ENCODE measurements around the gene PLA2G4B. TPM values are rescaled to one million over a fixed set of nuclear protein-coding genes. Genes with fewer than 3 reads are reported as not detected.

PLA2G4B gene
- total RNA-seq, 1 donor from 2014 or later, result 8.2 TPM

DNA sequence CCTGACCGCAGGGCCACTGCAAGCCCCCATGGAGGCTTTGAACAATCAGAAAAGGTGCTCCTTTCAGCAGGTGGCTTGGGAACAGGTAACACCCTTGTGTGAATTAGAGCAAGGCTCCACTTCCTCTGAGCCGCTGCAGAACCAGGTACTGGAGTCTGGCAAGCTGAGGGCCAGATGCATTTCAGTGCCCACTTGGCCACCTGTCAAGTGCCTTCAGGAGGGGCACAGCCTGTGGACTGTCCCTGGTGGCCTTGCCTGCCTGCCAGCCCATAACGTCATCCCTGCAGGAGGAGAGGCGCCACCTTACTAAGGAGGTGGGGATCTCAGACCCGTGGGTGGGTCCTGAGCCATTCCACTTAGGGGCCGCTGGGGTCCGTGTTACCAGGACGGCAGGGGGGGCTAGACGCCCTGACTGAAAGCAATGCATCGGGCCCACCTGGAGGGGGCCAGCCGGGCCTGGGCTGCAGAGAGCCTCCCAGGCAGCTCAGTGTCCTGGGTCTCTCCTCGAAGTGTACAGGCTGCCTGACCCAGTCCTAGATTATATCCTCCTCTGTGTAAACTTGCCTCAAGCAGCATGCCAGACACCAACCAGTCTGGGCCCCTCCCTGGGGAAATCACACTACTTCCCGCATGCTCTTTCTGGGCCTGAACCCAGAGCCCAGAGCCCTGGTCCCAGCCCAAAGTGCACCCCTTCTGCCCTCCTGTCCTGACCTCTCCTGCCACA, 39.1 kb downstream of the PLA2G4B start:
- peaks cover 3% of the 10 kb centered on the region for H3K27me3 ChIP-seq (ENCODE audit: control insufficient read depth, insufficient read depth, low read length)
- TF ChIP-seq CTCF (IDR thresholded peaks at IDR 0.05; ENCODE audit: insufficient read depth, low read length, severe bottlenecking), result no peak
- H3K36me3 ChIP-seq (ENCODE audit: control insufficient read depth, insufficient read depth, low read length), result no peaks in the 10 kb centered on the region
- DNase-seq (ENCODE audit: low read depth) (no peak), FAIRE-seq (no peak)
- H3K4me3 ChIP-seq (ENCODE audit: low read depth, low read length), result no peak overlapping the region

- FAIRE-seq, result no peak
- Histone ChIP-seq H3K27me3 (ENCODE audit: control insufficient read depth, insufficient read depth, low read length) (peaks cover 3% of the 10 kb centered on the region), H3K4me3 (ENCODE audit: low read depth, low read length) (no peak overlapping the region), H3K36me3 (ENCODE audit: control insufficient read depth, insufficient read depth, low read length) (no peaks in the 10 kb centered on the region)
- no peak for TF ChIP-seq CTCF (IDR thresholded peaks at IDR 0.05; ENCODE audit: insufficient read depth, low read length, severe bottlenecking)
- no peak for DNase-seq (ENCODE audit: low read depth)
Measured at GRCh38 chr15:41878355-41878699, 39.7 kb downstream of the PLA2G4B start.

GRCh38 chr15:41879321-41879845, 40.7 kb downstream of the PLA2G4B start:
- H3K36me3 ChIP-seq (ENCODE audit: control insufficient read depth, insufficient read depth, low read length), result no peaks in the 10 kb centered on the region
- TF ChIP-seq CTCF (IDR thresholded peaks at IDR 0.05; ENCODE audit: insufficient read depth, low read length, severe bottlenecking), result no peak
- peaks cover 3% of the 10 kb centered on the region for H3K27me3 ChIP-seq (ENCODE audit: control insufficient read depth, insufficient read depth, low read length)
- DNase-seq (ENCODE audit: low read depth) (no peak), FAIRE-seq (no peak)
- no peak overlapping the region for H3K4me3 ChIP-seq (ENCODE audit: low read depth, low read length)

GRCh38 chr15:41880156-41880877, 41.7 kb downstream of the PLA2G4B start:
- H3K36me3 ChIP-seq (ENCODE audit: control insufficient read depth, insufficient read depth, low read length), result no peaks in the 10 kb centered on the region
- H3K4me3 ChIP-seq (ENCODE audit: low read depth, low read length), result no peak overlapping the region
- DNase-seq (ENCODE audit: low read depth) (no peak), FAIRE-seq (no peak)
- TF ChIP-seq CTCF (IDR thresholded peaks at IDR 0.05; ENCODE audit: insufficient read depth, low read length, severe bottlenecking), result no peak
- peaks cover 3% of the 10 kb centered on the region for H3K27me3 ChIP-seq (ENCODE audit: control insufficient read depth, insufficient read depth, low read length)

DNA sequence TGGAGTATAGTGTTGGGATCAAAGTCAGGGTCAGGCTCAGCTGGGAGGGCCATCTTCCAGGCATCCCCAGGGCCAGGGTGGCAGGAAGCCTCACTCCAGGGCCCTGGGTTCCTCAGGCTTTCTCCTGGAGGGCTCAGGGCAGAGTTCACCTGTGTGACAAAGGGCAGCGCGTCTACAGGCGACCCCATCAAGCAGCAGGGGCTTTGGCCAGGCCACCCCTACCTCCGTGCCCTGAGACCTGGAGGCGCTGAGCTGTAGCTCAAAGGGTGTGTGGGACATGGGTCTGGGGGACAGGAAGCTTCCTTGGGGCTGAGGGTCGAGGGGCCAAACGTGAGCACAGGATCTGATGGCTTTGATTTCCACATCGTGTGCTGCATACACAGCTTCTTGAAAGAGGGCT, 42.4 kb downstream of the PLA2G4B start:
- Histone ChIP-seq H3K4me3 (ENCODE audit: low read depth, low read length) (no peak overlapping the region), H3K36me3 (ENCODE audit: control insufficient read depth, insufficient read depth, low read length) (no peaks in the 10 kb centered on the region), H3K27me3 (ENCODE audit: control insufficient read depth, insufficient read depth, low read length) (peaks cover 3% of the 10 kb centered on the region)
- TF ChIP-seq CTCF (IDR thresholded peaks at IDR 0.05; ENCODE audit: insufficient read depth, low read length, severe bottlenecking), result no peak
- DNase-seq (ENCODE audit: low read depth) (no peak), FAIRE-seq (no peak)
